Fibroblast of mammary gland (primary cell): ENCODE data around the gene COL23A1.

Source experiments
- DNase-seq: peaks from one replicate; pipeline ENCODE4 v3.0.0-alpha.2; 2010; ENCODE audit warnings: low read depth
- H3K4me3 ChIP-seq: 2 replicates; pipeline ENCODE4 v1.5.1; 2011; ENCODE audit warnings: low read depth, mild to moderate bottlenecking, low read length, moderate library complexity; ENCODE audit not compliant: control insufficient read depth
- CTCF ChIP-seq: conservative IDR thresholded peaks from 2 replicates; pipeline ENCODE4 v1.5.1; 2011; ENCODE audit warnings: low read depth, low read length, inconsistent platforms; ENCODE audit not compliant: control insufficient read depth, insufficient read depth

Gene COL23A1

GRCh38 chr5:178314961-178315820 is 275.0 kb downstream of the COL23A1 start:
- no peak overlapping the region for H3K4me3 ChIP-seq
- DNase-seq: no peak
- TF ChIP-seq CTCF: no peak

- DNase-seq: no peak
- no peak overlapping the region for H3K4me3 ChIP-seq
- TF ChIP-seq CTCF: no peak
Measured at GRCh38 chr5:178314061-178314660, 276.0 kb downstream of the COL23A1 start.

- no peak overlapping the region for H3K4me3 ChIP-seq
- no peak for TF ChIP-seq CTCF
- no peak for DNase-seq
Measured at GRCh38 chr5:178313316-178313715, 276.9 kb downstream of the COL23A1 start.

DNA sequence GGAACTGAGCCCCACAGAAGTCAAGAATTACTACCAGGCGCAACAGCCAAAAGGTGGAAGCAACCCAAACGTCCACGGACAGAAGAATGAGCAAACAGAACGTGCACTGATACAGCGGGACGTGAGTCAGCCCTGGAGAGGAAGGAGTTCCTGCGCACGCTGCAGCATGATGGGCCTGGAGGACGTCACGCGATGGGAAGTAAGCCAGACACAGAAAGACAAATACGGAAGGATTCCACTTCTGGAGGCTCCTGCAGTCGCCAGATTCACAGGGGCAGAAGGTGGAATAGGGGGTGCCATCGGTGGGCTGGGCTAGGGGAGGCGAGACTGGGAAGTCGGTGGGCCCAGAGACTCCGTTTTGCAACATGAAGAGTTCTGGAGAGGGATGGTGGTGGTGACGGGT is 277.3 kb downstream of the COL23A1 start:
- no peak overlapping the region for H3K4me3 ChIP-seq
- TF ChIP-seq CTCF: no peak
- DNase-seq: peak; percentile 4

GRCh38 chr5:178310130-178310865 is 279.9 kb downstream of the COL23A1 start:
- no peak overlapping the region for H3K4me3 ChIP-seq
- TF ChIP-seq CTCF: no peak
- DNase-seq: no peak

DNA sequence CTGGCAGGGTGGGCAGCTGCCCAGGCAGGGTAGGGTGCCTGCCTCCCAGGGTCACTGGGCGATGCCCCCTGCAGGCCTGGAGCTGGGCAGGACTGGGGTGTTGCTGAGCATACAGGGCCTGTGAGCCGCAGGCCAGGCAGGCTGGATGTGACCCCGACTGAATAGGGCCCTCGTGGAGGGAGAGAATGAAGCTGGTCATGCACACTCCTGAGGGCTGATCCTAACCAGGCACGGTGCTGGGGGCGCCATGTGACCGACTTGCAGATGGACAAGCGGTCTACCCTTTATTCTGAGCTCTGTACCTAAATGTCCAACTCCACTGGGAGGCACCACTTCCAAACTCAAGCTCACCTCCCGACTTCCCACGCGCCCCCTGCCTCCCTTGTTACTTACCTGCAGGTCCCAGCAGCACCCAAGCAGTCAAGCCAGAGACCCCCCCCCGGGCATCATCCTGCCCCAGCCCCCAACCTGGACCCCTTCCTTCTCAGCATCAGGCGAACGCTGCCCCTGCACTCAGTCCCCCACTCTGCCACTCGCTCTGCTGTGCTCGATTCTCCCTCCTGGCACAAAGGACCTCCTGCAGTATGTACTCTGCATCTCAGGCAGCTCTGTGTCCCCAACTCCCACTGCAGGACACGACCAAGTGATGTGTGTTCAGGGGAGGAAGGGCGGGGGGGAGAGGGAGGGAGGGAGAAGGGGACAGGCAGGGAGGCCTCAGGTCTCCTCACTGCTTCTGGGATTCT is 280.8 kb downstream of the COL23A1 start:
- no peak overlapping the region for H3K4me3 ChIP-seq
- no peak for TF ChIP-seq CTCF
- no peak for DNase-seq
